HG03521 (cell line): ENCODE measurements around the gene KIF26B.

Experiments used
- ATAC-seq: cut with Tn5 transposase; IDR thresholded peaks from one replicate; pipeline ENCODE4 v1.9.1; 2021; ENCODE audit warnings: mild to moderate bottlenecking, moderate library complexity; ENCODE audit not compliant: unreplicated experiment

KIF26B gene

GRCh38 chr1:245131026-245131393 lies 23.8 kb upstream of the KIF26B start:
- ATAC-seq = no peak

- ATAC-seq = no peak
Observed at GRCh38 chr1:245132771-245133170, 22.0 kb upstream of the KIF26B start.

GRCh38 chr1:245133995-245134715 lies 20.6 kb upstream of the KIF26B start:
- no peak for ATAC-seq

- ATAC-seq = no peak
Observed at GRCh38 chr1:245142171-245142798, 12.5 kb upstream of the KIF26B start.

- ATAC-seq = no peak
Observed at GRCh38 chr1:245142976-245143375, 11.8 kb upstream of the KIF26B start.

- no peak for ATAC-seq
Observed at GRCh38 chr1:245143849-245144248, 10.9 kb upstream of the KIF26B start.

- ATAC-seq = no peak
Observed at GRCh38 chr1:245148069-245148468, 6.7 kb upstream of the KIF26B start.

GRCh38 chr1:245148861-245149260 lies 5.9 kb upstream of the KIF26B start:
- no peak for ATAC-seq

- ATAC-seq = no peak
Observed at GRCh38 chr1:245153081-245153551, 1.7 kb upstream of the KIF26B start.

- ATAC-seq = no peak
Observed at GRCh38 chr1:245153552-245154428, 995 bp upstream of the KIF26B start.

- ATAC-seq = no peak
Observed at GRCh38 chr1:245155272-245156040, 671 bp downstream of the KIF26B start.

GRCh38 chr1:245156041-245156735 lies 1.4 kb downstream of the KIF26B start:
- peak; percentile 91 for ATAC-seq

- ATAC-seq = no peak
Observed at GRCh38 chr1:245156736-245157505, 2.1 kb downstream of the KIF26B start.

GRCh38 chr1:245158913-245159312 lies 4.1 kb downstream of the KIF26B start:
- ATAC-seq = no peak

- ATAC-seq = no peak
Observed at GRCh38 chr1:245160288-245160687, 5.5 kb downstream of the KIF26B start.

GRCh38 chr1:245160741-245161400 lies 6.1 kb downstream of the KIF26B start:
- no peak for ATAC-seq

- ATAC-seq = no peak
Observed at GRCh38 chr1:245161866-245162265, 7.1 kb downstream of the KIF26B start.

- no peak for ATAC-seq
Observed at GRCh38 chr1:245166471-245166885, 11.7 kb downstream of the KIF26B start.

- ATAC-seq = no peak
Observed at GRCh38 chr1:245168086-245168485, 13.3 kb downstream of the KIF26B start.
